Thoracic aorta (tissue), 2 donors: ENCODE results near the gene LSM8. TPM values are rescaled to one million over a fixed set of nuclear protein-coding genes. Genes with fewer than 3 reads are reported as not detected.

Source experiments
- ATAC-seq: fragments of 150-250 bp; one replicate; pipeline ENCODE4 v1.8.0; 2017; ENCODE audit warnings: low read depth; ENCODE audit not compliant: insufficient number of reproducible peaks, low FRiP score
- DNase-seq: peaks from one replicate; pipeline ENCODE4 v3.0.0-alpha.2; 2020; ENCODE audit warnings: low spot score
- H3K27ac ChIP-seq, 2 donors: fragments of 200-600 bp; sonication (generic); 1 replicate in 1 of 2; 2 replicates in 1 of 2; pipeline ENCODE4 v1.5.1; 2016; ENCODE audit warnings: mild to moderate bottlenecking in 2 of 2, moderate library complexity in 2 of 2
- H3K27me3 ChIP-seq: fragments of 200-600 bp; sonication (generic); replicated peaks from 2 replicates; pipeline ENCODE4 v1.6.0; 2016; ENCODE audit warnings: mild to moderate bottlenecking; ENCODE audit not compliant: insufficient read depth
- H3K36me3 ChIP-seq: fragments of 200-600 bp; sonication (generic); one replicate; pipeline ENCODE4 v1.5.1; 2016
- H3K4me1 ChIP-seq, 2 donors: fragments of 200-600 bp; sonication (generic); 1 replicate in 1 of 2; 2 replicates in 1 of 2; pipeline versions ENCODE4 v1.5.1 to v1.6.0; 2016; ENCODE audit warnings: low read depth in 2 of 2, mild to moderate bottlenecking in 1 of 2; ENCODE audit not compliant: control insufficient read depth in 1 of 2
- H3K4me3 ChIP-seq: fragments of 200-600 bp; sonication (generic); 2 replicates; pipeline ENCODE4 v1.5.1; 2016; ENCODE audit warnings: mild to moderate bottlenecking
- H3K9me3 ChIP-seq: fragments of 200-600 bp; sonication (generic); 2 replicates; pipeline ENCODE4 v1.5.1; 2016
- total RNA-seq, 2 donors: library from RNA; depleted of rRNA; stranded (reverse); fragments of >200 nt; gene quantifications; one replicate each; pipeline versions ENCODE4 v1.1.0 to v1.2.3, GENCODE V29; 2016
- TF ChIP-seq, protein P1 (sequence below): fragments of 200-600 bp; sonication (generic); IDR thresholded peaks from one replicate; pipeline ENCODE4 v1.5.1; 2019; ENCODE audit warnings: antibody characterized with exemption

Gene LSM8
- total RNA-seq, 2 donors from 2014 or later: 19.4 to 41.0 TPM

DNA sequence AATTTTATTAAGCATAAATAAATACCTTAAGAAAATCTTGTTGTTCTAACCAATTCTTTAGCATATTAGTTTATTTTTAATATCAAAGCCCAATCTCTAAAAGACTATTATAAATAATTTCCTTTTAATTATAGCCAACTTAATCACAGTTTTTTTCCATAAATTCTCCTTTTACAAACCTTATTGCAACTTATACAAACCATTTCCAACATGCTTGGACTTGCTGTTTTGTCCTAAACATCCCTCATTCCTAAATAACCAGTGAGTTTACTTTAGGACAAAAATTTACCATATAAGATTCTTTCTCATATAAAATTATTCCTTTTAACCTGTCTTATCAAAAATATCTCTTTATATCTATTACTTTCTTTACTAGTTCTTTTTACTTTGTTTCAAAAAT is 25.2 kb upstream of the LSM8 start:
- no peaks in the 10 kb centered on the region for H3K36me3 ChIP-seq
- ATAC-seq: no peak
- H3K4me3 ChIP-seq: no peak overlapping the region
- peaks cover 0 to 7% of the 10 kb centered on the region in 2 donors for H3K4me1 ChIP-seq
- no peak overlapping the region for H3K27ac ChIP-seq
- no peaks in the 10 kb centered on the region for H3K27me3 ChIP-seq
- no peaks in the 10 kb centered on the region for H3K9me3 ChIP-seq
- DNase-seq: no peak
- TF ChIP-seq, protein P1, sequence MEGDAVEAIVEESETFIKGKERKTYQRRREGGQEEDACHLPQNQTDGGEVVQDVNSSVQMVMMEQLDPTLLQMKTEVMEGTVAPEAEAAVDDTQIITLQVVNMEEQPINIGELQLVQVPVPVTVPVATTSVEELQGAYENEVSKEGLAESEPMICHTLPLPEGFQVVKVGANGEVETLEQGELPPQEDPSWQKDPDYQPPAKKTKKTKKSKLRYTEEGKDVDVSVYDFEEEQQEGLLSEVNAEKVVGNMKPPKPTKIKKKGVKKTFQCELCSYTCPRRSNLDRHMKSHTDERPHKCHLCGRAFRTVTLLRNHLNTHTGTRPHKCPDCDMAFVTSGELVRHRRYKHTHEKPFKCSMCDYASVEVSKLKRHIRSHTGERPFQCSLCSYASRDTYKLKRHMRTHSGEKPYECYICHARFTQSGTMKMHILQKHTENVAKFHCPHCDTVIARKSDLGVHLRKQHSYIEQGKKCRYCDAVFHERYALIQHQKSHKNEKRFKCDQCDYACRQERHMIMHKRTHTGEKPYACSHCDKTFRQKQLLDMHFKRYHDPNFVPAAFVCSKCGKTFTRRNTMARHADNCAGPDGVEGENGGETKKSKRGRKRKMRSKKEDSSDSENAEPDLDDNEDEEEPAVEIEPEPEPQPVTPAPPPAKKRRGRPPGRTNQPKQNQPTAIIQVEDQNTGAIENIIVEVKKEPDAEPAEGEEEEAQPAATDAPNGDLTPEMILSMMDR: no peak

GRCh38 chr7:118169146-118169545 is 14.8 kb upstream of the LSM8 start:
- no peaks in the 10 kb centered on the region for H3K36me3 ChIP-seq
- no peaks in the 10 kb centered on the region for H3K9me3 ChIP-seq
- H3K27me3 ChIP-seq: no peaks in the 10 kb centered on the region
- DNase-seq (no peak), ATAC-seq (no peak)
- no peaks in the 10 kb centered on the region for H3K4me1 ChIP-seq
- TF ChIP-seq, protein P1: no peak
- H3K27ac ChIP-seq: no peak overlapping the region
- no peak overlapping the region for H3K4me3 ChIP-seq

GRCh38 chr7:118175740-118176139 is 8.2 kb upstream of the LSM8 start:
- DNase-seq: no peak
- no peak overlapping the region for H3K27ac ChIP-seq
- no peaks in the 10 kb centered on the region for H3K4me1 ChIP-seq
- no peaks in the 10 kb centered on the region for H3K9me3 ChIP-seq
- no peaks in the 10 kb centered on the region for H3K27me3 ChIP-seq
- no peak overlapping the region for H3K4me3 ChIP-seq
- H3K36me3 ChIP-seq: no peaks in the 10 kb centered on the region
- no peak for ATAC-seq
- TF ChIP-seq, protein P1: no peak

- TF ChIP-seq, protein P1: no peak
- Histone ChIP-seq H3K27me3 (no peaks in the 10 kb centered on the region), H3K4me3 (no peak overlapping the region), H3K36me3 (no peaks in the 10 kb centered on the region), H3K27ac (no peak overlapping the region), H3K4me1 (peaks cover 6 to 10% of the 10 kb centered on the region in 2 donors), H3K9me3 (no peaks in the 10 kb centered on the region)
- DNase-seq (no peak), ATAC-seq (no peak)
These were observed 4.8 kb upstream of the LSM8 start for GRCh38 chr7:118179191-118179590.

GRCh38 chr7:118182593-118183427 is 1.2 kb upstream of the LSM8 start:
- Histone ChIP-seq H3K27ac (peak overlapping the region; percentile 86 to 95), H3K4me1 (peaks cover 11 to 34% of the 10 kb centered on the region in 2 donors), H3K9me3 (no peaks in the 10 kb centered on the region), H3K36me3 (no peaks in the 10 kb centered on the region), H3K4me3 (peak overlapping the region; percentile 86), H3K27me3 (no peaks in the 10 kb centered on the region)
- DNase-seq (no peak), ATAC-seq (no peak)
- TF ChIP-seq, protein P1: no peak
